ENCODE results near the gene PROM1.

GRCh38 chr4:16082041-16082425 lies 1.8 kb downstream of the PROM1 start:
- TF ChIP-seq, protein P1, sequence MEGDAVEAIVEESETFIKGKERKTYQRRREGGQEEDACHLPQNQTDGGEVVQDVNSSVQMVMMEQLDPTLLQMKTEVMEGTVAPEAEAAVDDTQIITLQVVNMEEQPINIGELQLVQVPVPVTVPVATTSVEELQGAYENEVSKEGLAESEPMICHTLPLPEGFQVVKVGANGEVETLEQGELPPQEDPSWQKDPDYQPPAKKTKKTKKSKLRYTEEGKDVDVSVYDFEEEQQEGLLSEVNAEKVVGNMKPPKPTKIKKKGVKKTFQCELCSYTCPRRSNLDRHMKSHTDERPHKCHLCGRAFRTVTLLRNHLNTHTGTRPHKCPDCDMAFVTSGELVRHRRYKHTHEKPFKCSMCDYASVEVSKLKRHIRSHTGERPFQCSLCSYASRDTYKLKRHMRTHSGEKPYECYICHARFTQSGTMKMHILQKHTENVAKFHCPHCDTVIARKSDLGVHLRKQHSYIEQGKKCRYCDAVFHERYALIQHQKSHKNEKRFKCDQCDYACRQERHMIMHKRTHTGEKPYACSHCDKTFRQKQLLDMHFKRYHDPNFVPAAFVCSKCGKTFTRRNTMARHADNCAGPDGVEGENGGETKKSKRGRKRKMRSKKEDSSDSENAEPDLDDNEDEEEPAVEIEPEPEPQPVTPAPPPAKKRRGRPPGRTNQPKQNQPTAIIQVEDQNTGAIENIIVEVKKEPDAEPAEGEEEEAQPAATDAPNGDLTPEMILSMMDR (IDR thresholded peaks at IDR 0.05): no peak
- no peak for TF ChIP-seq POLR2A (IDR thresholded peaks at IDR 0.05)

Measured in body of pancreas (tissue), 4 donors.